Endometrium (tissue), 2 donors: ENCODE measurements around the gene KBTBD3.
"Not testable (repeated sequence)": the region's sequence is repeated elsewhere in the genome, so short reads cannot be mapped to it uniquely, and the experiment has no call there.

ENCODE experiments used
- FAIRE-seq: peaks from 2 replicates; lab custom pipeline; 2012; peaks lifted over from hg19 to GRCh38; lab: Jason Lieb, UNC
- donor health status: control.
- donor health status: control.

The KBTBD3 gene

GRCh38 chr11:106011481-106011880, 65.7 kb downstream of the KBTBD3 start:
- no peak for FAIRE-seq

DNA sequence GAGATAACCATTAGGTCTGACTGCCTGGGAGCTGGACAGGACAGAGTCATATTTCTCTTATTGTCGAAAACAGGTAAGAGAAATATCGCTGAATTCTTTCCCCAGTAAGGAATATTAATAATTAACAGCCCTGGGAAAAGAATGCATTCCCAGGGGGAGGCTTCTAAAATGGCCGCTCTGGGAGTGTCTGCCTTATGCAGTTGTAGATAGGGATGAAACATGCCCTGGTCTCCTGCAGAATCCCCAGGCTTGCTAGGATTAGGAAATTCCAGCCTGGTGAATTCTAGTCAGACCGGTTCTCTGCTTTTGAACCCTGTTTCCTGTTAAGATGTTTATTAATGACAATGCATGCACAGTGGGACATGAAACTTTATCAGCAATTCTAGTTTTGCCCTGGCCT, 74.1 kb downstream of the KBTBD3 start:
- FAIRE-seq, result not testable (repeated sequence)

- FAIRE-seq, result no peak
These were observed 75.7 kb downstream of the KBTBD3 start for GRCh38 chr11:106001304-106002012.
